GM12873 (cell line): ENCODE data around the gene JUP.

Experiments
- TF ChIP-seq, protein P1 (sequence below): IDR thresholded peaks from 2 replicates; pipeline ENCODE4 v1.5.1; 2012; ENCODE audit warnings: low read depth, mild to moderate bottlenecking, moderate library complexity, low read length, control low read depth; ENCODE audit not compliant: insufficient read depth; ENCODE audit errors: missing control alignments

The JUP gene

DNA sequence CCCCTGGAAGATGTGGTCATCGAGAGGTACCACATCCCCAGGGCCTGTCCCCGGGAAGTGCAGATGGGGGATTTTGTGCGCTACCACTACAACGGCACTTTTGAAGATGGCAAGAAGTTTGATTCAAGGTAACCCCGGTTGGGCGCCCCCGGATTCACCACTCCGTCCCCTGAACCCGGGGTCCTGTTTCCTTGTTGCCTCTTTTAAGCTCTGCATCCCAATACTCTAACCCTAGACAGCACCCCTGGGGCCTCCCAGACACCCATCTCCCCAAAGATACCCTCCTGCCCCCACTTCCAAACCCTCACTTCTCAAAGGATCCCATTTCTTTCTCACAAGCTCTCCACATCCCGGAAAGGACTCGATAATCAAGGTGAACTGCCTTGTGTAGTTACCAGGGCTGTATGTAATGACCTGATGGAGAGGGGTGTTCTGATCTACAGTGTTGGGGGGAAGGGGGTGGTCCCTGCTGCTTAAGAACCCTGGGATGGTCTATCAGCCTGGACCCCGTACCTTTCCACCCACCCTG is 26.7 kb upstream of the JUP start:
- TF ChIP-seq, protein P1, sequence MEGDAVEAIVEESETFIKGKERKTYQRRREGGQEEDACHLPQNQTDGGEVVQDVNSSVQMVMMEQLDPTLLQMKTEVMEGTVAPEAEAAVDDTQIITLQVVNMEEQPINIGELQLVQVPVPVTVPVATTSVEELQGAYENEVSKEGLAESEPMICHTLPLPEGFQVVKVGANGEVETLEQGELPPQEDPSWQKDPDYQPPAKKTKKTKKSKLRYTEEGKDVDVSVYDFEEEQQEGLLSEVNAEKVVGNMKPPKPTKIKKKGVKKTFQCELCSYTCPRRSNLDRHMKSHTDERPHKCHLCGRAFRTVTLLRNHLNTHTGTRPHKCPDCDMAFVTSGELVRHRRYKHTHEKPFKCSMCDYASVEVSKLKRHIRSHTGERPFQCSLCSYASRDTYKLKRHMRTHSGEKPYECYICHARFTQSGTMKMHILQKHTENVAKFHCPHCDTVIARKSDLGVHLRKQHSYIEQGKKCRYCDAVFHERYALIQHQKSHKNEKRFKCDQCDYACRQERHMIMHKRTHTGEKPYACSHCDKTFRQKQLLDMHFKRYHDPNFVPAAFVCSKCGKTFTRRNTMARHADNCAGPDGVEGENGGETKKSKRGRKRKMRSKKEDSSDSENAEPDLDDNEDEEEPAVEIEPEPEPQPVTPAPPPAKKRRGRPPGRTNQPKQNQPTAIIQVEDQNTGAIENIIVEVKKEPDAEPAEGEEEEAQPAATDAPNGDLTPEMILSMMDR: no peak

DNA sequence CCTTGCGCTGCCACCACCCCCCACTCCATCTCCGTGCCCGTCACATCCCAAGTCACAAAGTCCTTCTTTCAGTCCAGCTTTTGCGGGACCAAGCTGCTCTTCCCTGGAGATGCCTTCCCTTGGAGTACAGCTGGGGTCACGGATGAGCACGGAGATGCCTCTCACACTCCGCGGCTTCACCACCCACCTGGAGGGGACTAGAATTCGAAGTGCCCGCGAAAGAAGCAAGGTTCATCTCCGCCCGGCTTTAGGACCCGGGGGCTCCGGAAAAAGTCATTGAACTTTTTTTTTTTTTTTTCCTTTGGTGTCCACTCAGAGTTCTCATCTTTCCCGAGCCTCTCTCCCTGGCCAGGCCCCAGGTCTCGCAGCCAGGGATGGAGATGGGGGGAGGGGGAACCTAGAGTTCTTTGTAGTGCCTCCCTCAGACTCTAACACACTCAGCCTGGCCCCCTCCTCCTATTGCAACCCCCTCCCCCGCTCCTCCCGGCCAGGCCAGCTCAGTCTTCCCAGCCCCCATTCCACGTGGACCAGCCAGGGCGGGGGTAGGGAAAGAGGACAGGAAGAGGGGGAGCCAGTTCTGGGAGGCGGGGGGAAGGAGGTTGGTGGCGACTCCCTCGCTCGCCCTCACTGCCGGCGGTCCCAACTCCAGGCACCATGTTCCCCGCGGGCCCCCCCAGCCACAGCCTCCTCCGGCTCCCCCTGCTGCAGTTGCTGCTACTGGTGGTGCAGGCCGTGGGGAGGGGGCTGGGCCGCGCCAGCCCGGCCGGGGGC is 26.1 kb upstream of the JUP start, which contains the start of gene FKBP10:
Gene FKBP10 (plus strand): TSS at position 624 of the 771 bp plus-strand sequence. CDS start 31 bp downstream, at position 655.
- TF ChIP-seq, protein P1: no peak

DNA sequence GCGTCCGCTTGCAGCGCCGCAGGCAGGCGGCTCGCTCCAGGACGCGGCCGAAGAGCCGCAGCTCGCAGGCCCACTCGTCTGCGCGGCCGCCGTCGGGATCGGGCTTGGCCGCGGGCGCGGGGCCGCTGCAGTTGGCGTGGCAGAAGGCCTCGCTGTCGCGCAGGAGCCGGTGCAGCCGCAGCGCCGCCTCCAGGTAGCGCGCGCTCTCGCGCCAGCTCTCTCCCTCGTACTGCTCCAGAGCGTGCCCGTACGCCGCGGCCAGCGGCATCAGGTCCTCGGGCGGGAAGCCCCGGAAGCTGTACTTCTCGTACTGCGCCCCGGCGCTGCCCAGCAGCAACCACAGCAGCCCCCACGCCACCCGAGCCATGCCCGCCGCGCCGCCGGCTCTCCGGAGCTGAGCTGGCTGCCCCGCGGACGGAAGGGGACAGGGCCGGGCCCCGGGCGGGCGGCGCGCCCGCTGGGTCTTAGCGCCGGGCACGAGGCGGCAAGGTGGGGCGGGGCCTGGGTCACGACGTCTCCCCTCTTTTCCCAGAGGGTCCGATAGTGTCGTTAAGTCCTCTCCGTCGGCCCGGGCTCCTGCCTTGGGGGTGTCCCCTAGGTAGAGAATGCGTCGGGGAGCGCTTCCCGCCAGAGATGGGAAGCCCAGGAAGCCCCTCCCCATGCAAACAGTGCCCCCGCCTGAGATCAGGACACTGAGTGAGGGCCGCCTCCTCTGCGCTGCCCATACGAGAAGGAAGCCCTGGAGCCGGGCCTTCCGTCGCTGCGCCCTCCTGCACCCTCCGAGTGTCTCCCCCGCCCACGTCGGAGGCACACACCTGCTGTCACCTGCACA is 25.3 kb upstream of the JUP start, which contains the start of gene P3H4:
Gene P3H4 (minus strand): TSS at position 401 of the 832 bp plus-strand sequence. CDS start 34 bp downstream, at position 367.
- TF ChIP-seq, protein P1: peak; percentile 76

DNA sequence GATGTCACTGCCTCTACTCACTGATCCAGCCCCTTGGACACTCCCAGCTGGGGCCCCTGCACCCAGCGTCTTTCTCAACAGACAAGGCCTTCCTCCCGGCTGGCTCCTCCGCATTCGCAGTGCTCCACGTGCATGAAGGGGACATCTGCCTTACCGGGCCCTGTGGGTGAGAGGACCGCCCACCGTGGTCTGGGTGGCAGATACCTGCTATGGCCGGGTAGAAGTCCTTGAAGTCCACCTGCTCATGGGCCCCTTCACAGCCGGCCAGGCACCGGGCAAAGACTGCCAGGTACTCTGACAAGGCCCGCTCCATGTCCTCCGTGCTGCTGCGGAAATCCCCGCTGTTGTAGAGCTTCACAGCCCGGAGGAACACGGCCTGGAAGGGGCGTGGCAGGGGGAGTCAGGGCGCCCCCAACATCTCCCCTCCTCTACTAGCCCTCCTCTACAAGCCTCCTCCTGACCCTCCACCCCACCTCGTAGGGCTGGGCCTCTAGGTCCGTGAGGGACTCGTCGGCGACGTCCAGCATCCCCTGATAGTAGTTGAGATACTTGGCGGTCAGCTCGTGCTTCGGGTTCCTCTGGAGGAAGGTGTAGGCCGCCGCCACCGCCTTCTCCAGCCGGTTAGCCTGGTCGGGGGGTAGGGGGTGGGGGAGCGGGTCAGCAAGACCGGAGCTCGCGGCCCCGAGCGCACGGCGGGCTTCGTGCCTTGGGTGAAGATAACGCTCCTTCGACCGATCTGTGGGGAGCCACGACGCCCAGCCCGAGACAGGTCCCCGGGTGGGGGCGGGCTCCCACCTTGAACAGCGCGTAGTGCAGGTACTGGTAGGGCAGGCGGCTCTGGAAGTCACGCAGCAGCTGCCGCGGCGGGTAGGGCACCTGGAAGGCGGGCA is 24.4 kb upstream of the JUP start:
- TF ChIP-seq, protein P1: no peak

DNA sequence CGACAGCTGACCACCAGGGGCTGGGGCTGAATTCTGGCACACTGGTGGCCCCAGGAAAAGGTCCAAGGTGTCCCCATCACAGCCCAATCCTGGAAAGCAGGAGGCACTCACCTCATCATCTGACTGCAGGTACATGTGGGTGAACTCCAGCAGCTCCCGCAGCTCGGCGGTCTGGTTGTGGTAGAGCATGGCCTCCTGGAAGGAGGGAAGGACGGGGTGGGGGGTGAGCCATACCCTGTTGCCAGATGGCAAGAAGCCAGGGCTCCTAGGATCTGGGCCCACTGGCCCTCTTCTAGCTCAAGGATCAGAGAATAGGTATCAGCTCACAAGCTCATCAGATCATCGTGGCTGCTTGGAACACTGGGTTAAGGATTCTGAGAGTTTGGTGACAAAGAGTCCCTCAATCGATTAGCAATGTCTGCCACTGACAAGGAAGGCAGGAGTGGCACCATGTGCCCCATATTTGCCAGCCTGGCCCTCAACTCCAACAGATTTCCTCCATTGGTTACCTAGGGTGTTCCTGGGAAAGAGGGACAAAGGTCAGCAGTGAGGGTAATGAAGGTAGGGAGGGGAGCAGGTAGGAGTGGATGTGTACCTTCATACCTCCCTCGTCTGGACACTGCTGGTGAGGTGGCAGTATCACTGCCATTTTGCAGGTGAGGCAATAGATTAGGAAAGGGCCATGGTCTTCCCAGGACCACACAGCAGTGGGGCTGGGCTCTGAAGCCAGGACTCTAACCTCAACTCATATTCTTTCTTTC is 20.4 kb upstream of the JUP start:
- TF ChIP-seq, protein P1: no peak
